Measurements from ENCODE around the gene SLC24A4. TPM values are rescaled to one million over a fixed set of nuclear protein-coding genes. Genes with fewer than 3 reads are reported as not detected.

SLC24A4 gene
- total and polyA plus RNA-seq, 2 donors (not counting 3 experiments of a cell fraction or from before 2014, with no cell fraction given): 0.07 to 0.08 TPM

DNA sequence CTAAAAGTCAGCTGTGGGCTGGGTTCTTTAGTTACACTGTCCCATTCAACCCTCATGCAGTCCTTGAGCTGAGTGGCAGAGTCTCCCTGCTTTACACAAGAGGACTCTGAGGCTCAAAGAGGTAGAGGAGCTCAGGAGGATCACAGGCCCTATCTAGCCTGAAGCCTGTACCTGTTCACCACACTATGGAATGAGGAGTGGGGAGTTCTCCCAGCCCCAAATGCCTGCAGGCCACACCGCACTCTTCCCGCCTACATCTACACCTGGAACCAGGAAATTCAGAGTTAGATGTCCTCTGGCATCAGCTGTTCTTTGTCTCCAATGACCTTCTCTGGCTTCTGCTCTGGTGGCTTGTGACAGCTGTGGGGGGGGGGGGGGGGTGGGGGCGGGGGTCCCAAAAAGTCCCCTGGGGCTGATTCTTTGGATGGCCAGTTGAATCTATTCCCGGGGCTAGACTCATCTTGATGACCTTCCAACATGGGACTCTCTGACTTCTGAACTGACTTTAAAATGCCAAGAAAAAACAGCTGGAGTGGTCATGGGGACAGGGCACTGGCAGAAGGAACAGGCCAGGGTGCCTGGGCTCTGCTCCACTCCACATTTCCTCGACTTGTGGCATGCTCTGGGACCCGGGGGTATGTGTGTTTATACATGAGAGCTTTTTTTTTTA is 221.2 kb downstream of the SLC24A4 start:
- POLR2A ChIA-PET: interaction anchor here (0.6 kb wide), 1 partner anchor 180 kb away, joined by 4 read pairs; no protein-coding TSS in a partner anchor
- dilution Hi-C loops (cut with MboI; ENCODE audit: extremely low pct_ligation_motif_present, low sequenced_read_pairs): no loop called here
- Histone ChIP-seq H3K4me2 (ENCODE audit: insufficient read depth, low read length) (no peak overlapping the region), H3K27ac (ENCODE audit: insufficient read depth, low read depth, low read length) (no peak overlapping the region), H2AFZ (ENCODE audit: low read depth, low read length) (no peak overlapping the region), H3K9me1 (replicated peaks; ENCODE audit: control insufficient read depth, extremely low read depth, insufficient read depth, low read length) (no peaks in the 10 kb centered on the region), H3K27me3 (ENCODE audit: control insufficient read depth in 2 of 2, insufficient read depth in 2 of 2, low read length in 2 of 2) (no peaks in the 10 kb centered on the region), H4K20me1 (replicated peaks; ENCODE audit: control insufficient read depth, extremely low read depth, insufficient read depth, low read length) (peaks cover 2% of the 10 kb centered on the region), H3K4me3 (replicated peaks in 1 of 3; ENCODE audit: insufficient read depth in 1 of 3, low read depth in 1 of 3, low read length in 3 of 3) (no peak overlapping the region), H3K4me1 (ENCODE audit: control insufficient read depth, extremely low read depth, insufficient read depth, low read length) (peaks cover 26% of the 10 kb centered on the region), H3K36me3 (ENCODE audit: control insufficient read depth in 2 of 2, extremely low read depth in 1 of 2, insufficient read depth in 2 of 2, low read length in 2 of 2) (no peaks in the 10 kb centered on the region), H3K9ac (replicated peaks; ENCODE audit: extremely low read depth, insufficient read depth, low read length) (no peak overlapping the region), H3K9me3 (replicated peaks; ENCODE audit: control insufficient read depth, insufficient read depth, low read length) (no peaks in the 10 kb centered on the region), H3K79me2 (ENCODE audit: control insufficient read depth, insufficient read depth, low read length) (peaks cover 5% of the 10 kb centered on the region)
- no TSS peak for BruUV-seq (replicated peaks)
- CTCF ChIA-PET: interaction anchor here (0.8 to 1.1 kb wide), 2 partner anchors 16 to 54 kb away, joined by 3 read pairs; no protein-coding TSS in a partner anchor
- TF ChIP-seq EZH2 (IDR thresholded peaks at IDR 0.05; ENCODE audit: borderline replicate concordance, low read depth, low read length, severe bottlenecking) (no peak), FOS (IDR thresholded peaks at IDR 0.05; ENCODE audit: borderline replicate concordance, insufficient read depth, low read length) (no peak), CTCF (IDR thresholded peaks at IDR 0.05; ENCODE audit: extremely low read depth in 1 of 2, insufficient read depth in 1 of 2, low read depth in 1 of 2, low read length in 2 of 2) (no peak), GATA2 (IDR thresholded peaks at IDR 0.05; ENCODE audit: insufficient read depth, insufficient read length, low read depth, low read length) (no peak), JUN (IDR thresholded peaks at IDR 0.05; ENCODE audit: borderline replicate concordance, insufficient read depth, insufficient read length, low read depth) (no peak), MYC (IDR thresholded peaks at IDR 0.05; ENCODE audit: low read depth, low read length) (no peak), POLR2AphosphoS5 (IDR thresholded peaks at IDR 0.05; ENCODE audit: insufficient read depth, low read depth, low read length) (no peak), POLR2A (IDR thresholded peaks at IDR 0.05; ENCODE audit: low read depth, low read length) (no peak)
- TF ChIP-seq, protein P1, sequence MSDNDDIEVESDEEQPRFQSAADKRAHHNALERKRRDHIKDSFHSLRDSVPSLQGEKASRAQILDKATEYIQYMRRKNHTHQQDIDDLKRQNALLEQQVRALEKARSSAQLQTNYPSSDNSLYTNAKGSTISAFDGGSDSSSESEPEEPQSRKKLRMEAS (IDR thresholded peaks at IDR 0.05; ENCODE audit: insufficient read depth, insufficient read length): no peak
- intact Hi-C loops (cut with micrococcal nuclease): loop anchor here (5.0 kb wide), 1 partner anchor 1037 kb away; no protein-coding TSS in a partner anchor
- FAIRE-seq (no peak), DNase-seq (ENCODE audit: low read depth, low spot score) (no peak)

Data from endothelial cell of umbilical vein (primary cell).